Measurements from ENCODE around the gene TMCO1. TPM values are rescaled to one million over a fixed set of nuclear protein-coding genes. Genes with fewer than 3 reads are reported as not detected.

TMCO1 gene
- polyA plus RNA-seq, 1 of the 3 experiments (the other 2 are of a cell fraction) = 54.4 TPM

- Histone ChIP-seq H3K4me2 (no peak overlapping the region), H3K36me3 (replicated peaks in 1 of 2; ENCODE audit: control insufficient read depth in 1 of 2, insufficient read depth in 2 of 2, low read length in 1 of 2) (peaks cover 44 to 78% of the 10 kb centered on the region in 2 experiments), H3F3A (replicated peaks; ENCODE audit: insufficient read depth) (no peaks in the 10 kb centered on the region), H3K9me2 (no peaks in the 10 kb centered on the region), H3K9me3 (no peaks in the 10 kb centered on the region), H2AFZ (ENCODE audit: low read depth) (no peak overlapping the region), H3K79me2 (ENCODE audit: insufficient read depth) (peaks cover 23% of the 10 kb centered on the region), H3K4me3 (ENCODE audit: low read depth in 2 of 2, low read length in 1 of 2) (no peak overlapping the region), H3K27ac (ENCODE audit: low read depth in 2 of 2, low read length in 1 of 2) (no peak overlapping the region), H3K9ac (no peak overlapping the region), H3K27me3 (ENCODE audit: insufficient read depth) (no peaks in the 10 kb centered on the region), H3K4me1 (ENCODE audit: control insufficient read depth in 1 of 2, insufficient read depth in 2 of 2, low read depth in 1 of 2, low read length in 1 of 2) (no peaks in the 10 kb centered on the region), H4K20me1 (ENCODE audit: insufficient read depth) (no peaks in the 10 kb centered on the region)
- DNase-seq = no peak
- ChIA-PET CTCF (no interaction called here), POLR2A (no interaction called here)
- TF ChIP-seq RXRA (IDR thresholded peaks at IDR 0.05; ENCODE audit: borderline replicate concordance, low read depth) (no peak), USF2 (IDR thresholded peaks at IDR 0.05; ENCODE audit: borderline replicate concordance, low read depth, low read length) (no peak), RCOR1 (IDR thresholded peaks at IDR 0.05; ENCODE audit: low read length) (no peak), EZH2phosphoT487 (IDR thresholded peaks at IDR 0.05; ENCODE audit: borderline replicate concordance, low read depth) (no peak), RAD21 (IDR thresholded peaks at IDR 0.05; ENCODE audit: low read length) (no peak), FOXM1 (IDR thresholded peaks at IDR 0.05; ENCODE audit: low read depth) (no peak), FOXJ3 (CRISPR knock-in tag; IDR thresholded peaks at IDR 0.05) (no peak), MXI1 (IDR thresholded peaks at IDR 0.05; ENCODE audit: low read depth, low read length) (no peak), PBX3 (IDR thresholded peaks at IDR 0.05) (no peak), MAX (IDR thresholded peaks at IDR 0.05; ENCODE audit: low read depth) (no peak)
- 90% methylated on average over 2 of the region's 2 CpGs for WGBS (ENCODE audit: low lambda C conversion rate)
Observed at GRCh38 chr1:165680303-165680702, 88.4 kb downstream of the TMCO1 start.

- CTCF ChIA-PET = no interaction called here
Observed at GRCh38 chr1:165679282-165680036, 89.2 kb downstream of the TMCO1 start.

More at GRCh38 chr1:165679282-165680036, 89.2 kb downstream of the TMCO1 start:
- H3K79me2 ChIP-seq (ENCODE audit: insufficient read depth) = peaks cover 17% of the 10 kb centered on the region
- TF ChIP-seq EP300 (IDR thresholded peaks at IDR 0.05; ENCODE audit: borderline replicate concordance in 1 of 2, low read depth in 1 of 2, low read length in 1 of 2) (no peak), MXI1 (IDR thresholded peaks at IDR 0.05; ENCODE audit: low read depth, low read length) (no peak), TCF12 (IDR thresholded peaks at IDR 0.05) (no peak), FOXJ3 (CRISPR knock-in tag; IDR thresholded peaks at IDR 0.05) (no peak), EZH2phosphoT487 (IDR thresholded peaks at IDR 0.05; ENCODE audit: borderline replicate concordance, low read depth) (no peak), PBX3 (IDR thresholded peaks at IDR 0.05) (no peak), JUND (IDR thresholded peaks at IDR 0.05) (no peak), NRF1 (IDR thresholded peaks at IDR 0.05; ENCODE audit: low read depth, low read length) (no peak), FOSL2 (IDR thresholded peaks at IDR 0.05; ENCODE audit: borderline replicate concordance, low read depth) (no peak), MAX (IDR thresholded peaks at IDR 0.05; ENCODE audit: low read depth) (no peak), ELF1 (IDR thresholded peaks at IDR 0.05) (no peak), TEAD4 (IDR thresholded peaks at IDR 0.05; ENCODE audit: borderline replicate concordance, insufficient read depth) (no peak), USF1 (IDR thresholded peaks at IDR 0.05; ENCODE audit: borderline replicate concordance, low read depth) (no peak)
- POLR2A ChIA-PET = no interaction called here
- H3K9me2 ChIP-seq = no peaks in the 10 kb centered on the region
- peaks cover 41 to 70% of the 10 kb centered on the region in 2 experiments for H3K36me3 ChIP-seq (replicated peaks in 1 of 2; ENCODE audit: control insufficient read depth in 1 of 2, insufficient read depth in 2 of 2, low read length in 1 of 2)
- H3K4me3 ChIP-seq (ENCODE audit: low read depth in 2 of 2, low read length in 1 of 2) = no peak overlapping the region
- 50% methylated on average over 1 of the region's 1 CpG for WGBS (ENCODE audit: low lambda C conversion rate)
- no peak for DNase-seq
- H3K27ac ChIP-seq (ENCODE audit: low read depth in 2 of 2, low read length in 1 of 2) = no peak overlapping the region
- no peaks in the 10 kb centered on the region for H3F3A ChIP-seq (replicated peaks; ENCODE audit: insufficient read depth)
- no peaks in the 10 kb centered on the region for H3K27me3 ChIP-seq (ENCODE audit: insufficient read depth)
- H3K4me1 ChIP-seq (ENCODE audit: control insufficient read depth in 1 of 2, insufficient read depth in 2 of 2, low read depth in 1 of 2, low read length in 1 of 2) = no peaks in the 10 kb centered on the region
- no peak overlapping the region for H3K4me2 ChIP-seq
- no peaks in the 10 kb centered on the region for H3K9me3 ChIP-seq
- no peak overlapping the region for H3K9ac ChIP-seq
- no peak overlapping the region for H2AFZ ChIP-seq (ENCODE audit: low read depth)
- H4K20me1 ChIP-seq (ENCODE audit: insufficient read depth) = no peaks in the 10 kb centered on the region

Measured in SK-N-SH (cell line).